Calu3 (cell line): ENCODE results near the gene ADAM11. TPM values are rescaled to one million over a fixed set of nuclear protein-coding genes. Genes with fewer than 3 reads are reported as not detected.
"Not testable (repeated sequence)": the region's sequence is repeated elsewhere in the genome, so short reads cannot be mapped to it uniquely, and the experiment has no call there.

ENCODE experiments used
- BruUV-seq: library from RNA; stranded (reverse); fragments of 400-500 nt; replicated peaks from 2 replicates; lab custom pipeline; 2021; lab: Mats Ljungman, UMichigan
- CTCF ChIA-PET: fragments of 300-600 bp; sonication (Branson Sonifier 250); formaldehyde crosslinking; loops from one replicate; lab custom pipeline; 2022; ENCODE audit warnings: antibody characterized with exemption; lab: Charles Lee
- DNase-seq: peaks from one replicate; pipeline ENCODE4 v3.0.0; 2022
- H3K27ac Mint-ChIP-seq: one replicate; pipeline ENCODE4 v1.8.0; 2022; ENCODE audit warnings: mixed read lengths; ENCODE audit not compliant: unreplicated experiment
- H3K27me3 Mint-ChIP-seq: one replicate; pipeline ENCODE4 v1.8.0; 2022; ENCODE audit warnings: mixed read lengths; ENCODE audit not compliant: unreplicated experiment
- H3K36me3 Mint-ChIP-seq: one replicate; pipeline ENCODE4 v1.8.0; 2022; ENCODE audit warnings: mild to moderate bottlenecking, moderate library complexity, mixed read lengths; ENCODE audit not compliant: insufficient read depth, unreplicated experiment
- H3K4me1 Mint-ChIP-seq: one replicate; pipeline ENCODE4 v1.8.0; 2022; ENCODE audit warnings: mild to moderate bottlenecking, low read depth, mixed read lengths; ENCODE audit not compliant: unreplicated experiment
- H3K4me3 Mint-ChIP-seq: one replicate; pipeline ENCODE4 v1.8.0; 2022; ENCODE audit warnings: mild to moderate bottlenecking, low read depth, moderate library complexity, mixed read lengths; ENCODE audit not compliant: unreplicated experiment
- H3K9me3 Mint-ChIP-seq: one replicate; pipeline ENCODE4 v1.8.0; 2022; ENCODE audit warnings: low read depth, mixed read lengths; ENCODE audit not compliant: unreplicated experiment
- intact Hi-C: fragments of 100-400 bp; cut with micrococcal nuclease; formaldehyde crosslinking; loops from one replicate; pipeline ENCODE4 v1.10.0; 2022; ENCODE audit not compliant: unreplicated experiment
- total RNA-seq: library from RNA; stranded (reverse); gene quantifications from 2 replicates; pipeline ENCODE4 v1.2.3, GENCODE V29; 2022
- TF ChIP-seq, protein P1 (sequence below): fragments of 200-600 bp; IDR thresholded peaks from one replicate; pipeline ENCODE4 v1.8.0; 2022; ENCODE audit warnings: antibody characterized with exemption; ENCODE audit not compliant: unreplicated experiment

The ADAM11 gene
- total RNA-seq, 1 experiment from 2014 or later, result 0.57 TPM

DNA sequence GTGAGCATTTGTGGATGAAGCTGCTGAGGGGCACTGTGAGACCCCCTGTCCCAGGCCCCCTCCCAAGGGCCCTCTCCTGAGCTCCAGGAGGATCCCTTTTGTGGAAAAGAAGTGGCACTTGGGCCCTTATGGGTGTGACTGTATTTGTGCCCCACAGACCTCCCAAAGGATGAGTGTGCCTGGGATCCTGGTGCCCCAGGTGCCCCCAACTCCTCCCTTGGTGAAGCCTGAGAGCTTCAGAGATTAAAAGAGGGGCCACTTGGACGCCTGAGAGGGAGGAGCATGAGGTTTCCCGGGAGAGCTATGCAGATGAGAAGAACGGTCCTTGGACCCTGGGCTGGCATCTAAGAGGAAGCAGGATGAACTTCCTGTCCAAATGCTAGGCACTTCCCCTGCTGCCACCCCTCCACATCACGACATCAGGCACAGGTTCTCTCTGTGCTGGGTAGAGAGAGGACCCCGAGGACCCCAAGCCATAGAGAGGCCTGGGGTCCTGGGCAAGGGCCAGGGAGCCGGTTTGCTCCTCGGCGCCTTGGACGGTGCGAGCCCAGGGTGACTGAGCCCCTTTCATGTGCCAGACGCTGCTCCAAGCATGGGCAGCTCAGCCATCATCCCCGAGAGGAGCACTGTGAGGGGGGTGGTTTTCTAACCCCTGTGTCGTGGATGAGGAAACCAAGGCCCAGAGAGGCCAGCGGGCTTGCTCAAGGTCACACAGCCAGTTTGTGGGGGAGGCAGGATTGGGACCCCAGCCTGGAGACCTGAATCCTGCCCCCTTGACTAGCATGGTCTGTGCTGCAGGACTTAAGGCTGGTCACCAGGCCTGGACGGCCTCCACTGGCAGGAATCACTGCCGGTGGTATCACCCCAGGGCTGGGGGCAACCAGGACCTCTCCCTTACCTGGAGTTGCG is 5.6 kb upstream of the ADAM11 start:
- TF ChIP-seq, protein P1, sequence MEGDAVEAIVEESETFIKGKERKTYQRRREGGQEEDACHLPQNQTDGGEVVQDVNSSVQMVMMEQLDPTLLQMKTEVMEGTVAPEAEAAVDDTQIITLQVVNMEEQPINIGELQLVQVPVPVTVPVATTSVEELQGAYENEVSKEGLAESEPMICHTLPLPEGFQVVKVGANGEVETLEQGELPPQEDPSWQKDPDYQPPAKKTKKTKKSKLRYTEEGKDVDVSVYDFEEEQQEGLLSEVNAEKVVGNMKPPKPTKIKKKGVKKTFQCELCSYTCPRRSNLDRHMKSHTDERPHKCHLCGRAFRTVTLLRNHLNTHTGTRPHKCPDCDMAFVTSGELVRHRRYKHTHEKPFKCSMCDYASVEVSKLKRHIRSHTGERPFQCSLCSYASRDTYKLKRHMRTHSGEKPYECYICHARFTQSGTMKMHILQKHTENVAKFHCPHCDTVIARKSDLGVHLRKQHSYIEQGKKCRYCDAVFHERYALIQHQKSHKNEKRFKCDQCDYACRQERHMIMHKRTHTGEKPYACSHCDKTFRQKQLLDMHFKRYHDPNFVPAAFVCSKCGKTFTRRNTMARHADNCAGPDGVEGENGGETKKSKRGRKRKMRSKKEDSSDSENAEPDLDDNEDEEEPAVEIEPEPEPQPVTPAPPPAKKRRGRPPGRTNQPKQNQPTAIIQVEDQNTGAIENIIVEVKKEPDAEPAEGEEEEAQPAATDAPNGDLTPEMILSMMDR, result no peak
- no peak overlapping the region for H3K4me3 Mint-ChIP-seq
- CTCF ChIA-PET, result interaction anchor here (2.3 kb wide), 1 partner anchor 16 kb away, joined by 4 read pairs; no protein-coding TSS in a partner anchor
- H3K4me1 Mint-ChIP-seq, result no peaks in the 10 kb centered on the region
- peaks cover 14% of the 10 kb centered on the region for H3K36me3 Mint-ChIP-seq
- H3K9me3 Mint-ChIP-seq, result no peaks in the 10 kb centered on the region
- no TSS peak for BruUV-seq
- intact Hi-C loops, result no loop called here
- no peak overlapping the region for H3K27ac Mint-ChIP-seq
- DNase-seq, result no peak
- H3K27me3 Mint-ChIP-seq, result peaks cover 11% of the 10 kb centered on the region

DNA sequence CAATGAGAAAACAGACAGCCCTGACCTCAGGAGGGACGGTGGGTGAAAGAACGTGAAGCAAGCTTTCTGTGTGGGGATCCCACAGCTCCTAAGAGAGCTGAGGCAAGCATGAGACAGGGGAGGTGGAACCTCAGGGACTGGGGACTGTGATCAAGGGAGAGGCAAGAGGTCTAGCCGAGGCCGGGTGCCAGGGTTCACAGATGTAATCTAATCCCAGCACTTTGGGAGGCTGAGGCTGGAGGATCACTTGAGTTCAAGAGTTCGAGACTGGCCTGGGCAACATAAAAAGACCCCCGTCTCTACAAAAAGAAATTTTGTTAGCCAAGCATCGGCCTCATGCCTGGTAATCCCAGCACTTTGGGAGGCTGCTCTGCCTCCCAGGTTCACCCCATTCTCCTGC is 4.5 kb upstream of the ADAM11 start:
- TF ChIP-seq, protein P1, result no peak
- Mint-ChIP-seq H3K9me3 (no peaks in the 10 kb centered on the region), H3K4me1 (no peaks in the 10 kb centered on the region), H3K36me3 (peaks cover 16% of the 10 kb centered on the region), H3K27ac (no peak overlapping the region), H3K4me3 (no peak overlapping the region), H3K27me3 (peaks cover 17% of the 10 kb centered on the region)
- DNase-seq, result no peak
- CTCF ChIA-PET, result interaction anchor here (0.6 kb wide), 1 partner anchor 1068 kb away, joined by 4 read pairs; no protein-coding TSS in a partner anchor
- intact Hi-C loops, result no loop called here
- no TSS peak for BruUV-seq

DNA sequence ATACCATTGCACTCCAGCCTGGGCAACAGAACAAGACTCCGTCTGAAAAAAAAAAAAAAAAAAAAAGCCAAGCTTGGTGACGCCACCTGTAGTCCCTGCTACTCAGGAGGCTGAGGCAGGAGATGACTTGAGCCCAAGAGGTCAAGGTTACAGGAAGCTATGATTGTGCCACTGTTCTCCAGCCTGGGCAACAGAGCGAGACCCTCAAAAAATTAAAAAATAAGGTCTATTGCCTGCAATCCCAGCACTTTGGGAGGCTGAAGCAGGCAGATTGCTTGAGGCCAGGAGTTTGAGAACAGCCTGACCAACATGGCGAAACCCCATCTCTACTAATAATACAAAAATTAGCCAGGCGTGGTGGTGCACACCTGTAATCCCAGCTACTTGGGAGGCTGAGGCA is 3.6 kb upstream of the ADAM11 start:
- Mint-ChIP-seq H3K27me3 (peaks cover 21% of the 10 kb centered on the region), H3K36me3 (peaks cover 11% of the 10 kb centered on the region)
- H3K4me1 Mint-ChIP-seq, H3K9me3 Mint-ChIP-seq, BruUV-seq, DNase-seq, H3K27ac Mint-ChIP-seq, intact Hi-C loops, H3K4me3 Mint-ChIP-seq: not testable (repeated sequence)
- CTCF ChIA-PET, result interaction anchor here (0.7 to 1.1 kb wide), 2 partner anchors 22 to 150 kb away, joined by 3 to 8 read pairs; no protein-coding TSS in a partner anchor

DNA sequence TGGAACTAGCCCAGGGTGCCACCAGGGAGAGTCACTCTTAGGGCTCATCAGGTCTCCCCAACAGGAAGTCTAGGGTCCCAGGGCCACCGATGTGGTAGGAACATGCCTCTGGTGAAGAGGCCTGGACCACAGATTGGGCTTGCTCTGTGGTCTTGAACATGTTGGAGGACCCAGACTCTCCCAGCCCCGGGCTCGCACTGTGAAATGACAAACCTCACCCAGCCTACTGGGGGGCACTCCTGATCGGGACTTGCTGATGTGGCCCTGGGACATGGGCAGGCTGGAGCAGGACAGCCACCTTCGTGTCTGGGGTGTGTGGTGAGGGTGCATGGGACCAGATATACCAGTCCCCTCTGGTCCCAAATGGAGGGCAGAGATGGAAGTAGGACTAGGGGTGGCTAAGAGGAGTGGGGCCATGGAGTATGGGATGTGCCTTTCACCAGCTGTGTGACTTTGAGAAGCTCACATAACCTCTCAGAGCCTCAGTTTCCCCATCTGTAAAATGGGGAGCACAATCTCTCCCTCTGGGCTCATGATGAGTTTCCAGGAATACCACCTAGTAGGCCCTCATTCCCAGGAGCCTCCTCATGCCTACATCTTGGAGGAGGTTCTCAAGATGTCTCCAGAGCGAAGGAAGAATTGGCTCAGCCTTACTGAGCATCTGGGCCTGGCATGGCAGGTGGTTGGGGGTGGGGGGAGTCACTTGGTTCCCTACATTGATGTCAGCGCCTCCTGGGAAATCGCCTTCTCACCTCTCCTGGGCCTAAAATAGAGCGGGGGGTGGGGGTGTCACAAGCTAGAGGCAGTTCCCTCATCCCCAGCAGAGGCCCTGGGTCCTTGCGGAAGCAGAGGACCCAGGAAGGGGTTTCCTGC is 1.5 kb upstream of the ADAM11 start:
- no peak for DNase-seq
- Mint-ChIP-seq H3K4me1 (no peaks in the 10 kb centered on the region), H3K9me3 (no peaks in the 10 kb centered on the region), H3K27ac (no peak overlapping the region), H3K36me3 (peaks cover 10% of the 10 kb centered on the region), H3K27me3 (peaks cover 41% of the 10 kb centered on the region), H3K4me3 (no peak overlapping the region)
- TF ChIP-seq, protein P1, result no peak
- BruUV-seq, result no TSS peak
- CTCF ChIA-PET, result no interaction called here
- intact Hi-C loops, result no loop called here
